IPS DF 19.7 (cell line): ENCODE data around the gene RAB7A.
"Not testable (repeated sequence)": the region's sequence is repeated elsewhere in the genome, so short reads cannot be mapped to it uniquely, and the experiment has no call there.

Experiments used
- DNase-seq: peaks from one replicate; pipeline ENCODE4 v3.0.0-alpha.2; 2013; ENCODE audit warnings: low read depth, low spot score

Gene RAB7A

DNA sequence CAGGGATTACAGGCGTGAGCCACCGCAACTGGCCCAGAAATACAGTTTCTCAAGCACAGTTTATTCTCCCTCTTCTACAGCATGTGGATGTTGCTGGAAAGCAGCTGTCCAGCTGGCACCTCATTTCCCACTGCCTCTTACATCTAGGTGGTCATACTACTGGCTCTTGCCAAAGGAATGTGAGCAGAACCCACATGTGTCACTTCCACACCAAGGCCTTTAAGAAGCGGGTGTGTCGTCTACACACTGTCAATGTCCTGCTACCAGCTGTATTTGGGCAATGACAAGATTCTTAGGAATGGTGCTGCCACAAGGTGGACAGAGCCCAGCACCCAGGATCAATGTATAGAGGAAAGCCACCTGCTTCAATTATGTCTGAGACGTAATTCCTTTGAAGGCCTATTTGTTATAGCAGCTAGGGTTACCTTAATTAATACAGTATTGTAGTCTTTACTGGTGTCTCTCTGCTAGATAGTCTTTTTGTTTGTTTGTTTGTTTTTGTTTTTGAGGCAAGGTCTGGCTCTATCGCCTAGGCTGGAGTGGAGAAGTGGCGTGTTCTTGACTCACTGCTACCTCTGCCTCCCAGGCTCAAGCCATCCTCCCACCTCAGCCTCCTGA lies 15.1 kb upstream of the RAB7A start:
- DNase-seq, result no peak

DNA sequence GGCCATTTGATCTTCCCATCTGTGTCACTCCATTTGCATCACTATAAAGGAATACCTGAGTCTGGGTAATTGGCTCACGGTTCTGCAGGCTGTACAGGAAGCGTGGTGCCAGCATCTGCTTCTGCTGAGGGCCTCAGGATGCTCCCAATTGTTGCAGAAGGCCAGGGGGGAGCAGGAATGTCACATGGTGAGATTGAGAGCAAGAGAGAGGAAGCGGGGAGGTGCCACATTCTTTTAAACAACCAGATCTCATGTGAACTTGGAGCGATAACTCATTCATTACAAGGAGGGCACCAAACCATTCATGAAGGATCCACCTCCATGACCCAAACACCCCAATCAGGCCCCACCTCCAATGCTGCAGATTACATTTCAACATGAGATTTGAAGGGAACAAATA lies 13.1 kb upstream of the RAB7A start:
- DNase-seq, result no peak

DNA sequence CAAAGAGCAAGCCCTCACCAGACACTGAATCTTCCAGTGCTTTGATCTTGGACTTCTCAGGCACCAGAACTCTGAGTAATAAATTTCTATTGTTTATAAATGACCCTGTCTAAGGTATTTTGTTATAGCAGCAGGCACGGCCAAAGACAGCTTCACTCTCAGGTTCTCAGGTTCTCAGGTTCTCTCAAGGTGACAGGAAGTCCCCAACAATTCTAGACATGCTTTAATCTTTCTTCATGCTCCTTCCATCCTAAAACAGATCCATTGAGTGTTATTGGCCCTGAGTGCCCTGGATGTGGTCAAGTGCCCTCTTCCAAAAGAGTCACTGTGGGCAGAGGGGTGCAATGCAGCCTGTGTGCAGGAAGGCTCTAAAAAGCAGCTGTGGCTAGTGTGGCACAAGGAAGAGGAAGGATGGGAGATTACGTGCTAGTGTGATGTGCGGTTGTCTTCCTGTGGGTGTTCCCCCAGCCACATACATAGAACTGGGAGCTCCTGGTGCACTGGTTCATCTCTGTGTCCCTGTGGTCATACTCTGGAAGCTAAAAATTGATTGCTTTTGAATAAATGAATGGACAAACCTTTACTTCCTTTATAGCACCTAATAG lies 11.0 kb upstream of the RAB7A start:
- DNase-seq, result no peak

DNA sequence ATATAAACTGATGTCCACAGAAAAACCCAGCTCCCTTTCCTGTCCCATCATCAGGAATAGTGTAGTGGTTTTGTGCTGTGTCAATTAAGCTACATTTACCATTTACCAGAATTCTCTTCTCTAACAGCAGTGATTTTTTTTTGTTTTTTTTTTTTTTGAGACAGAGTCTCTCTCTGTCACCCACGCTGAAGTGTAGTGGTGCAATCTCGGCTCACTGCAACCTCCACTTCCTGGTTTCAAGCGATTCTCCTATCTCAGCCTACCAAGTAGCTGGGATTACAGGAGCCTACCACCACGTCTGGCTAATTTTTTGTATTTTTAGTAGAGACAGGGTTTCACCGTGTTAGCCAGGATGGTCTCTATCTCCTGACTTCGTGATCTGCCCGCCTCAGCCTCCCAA lies 7.1 kb upstream of the RAB7A start:
- DNase-seq, result not testable (repeated sequence)

GRCh38 chr3:128720891-128721290 lies 5.1 kb upstream of the RAB7A start:
- DNase-seq, result no peak

- no peak for DNase-seq
Observed at GRCh38 chr3:128723477-128723876, 2.5 kb upstream of the RAB7A start.

- no peak for DNase-seq
Observed at GRCh38 chr3:128725547-128726022, 398 bp upstream of the RAB7A start.

- DNase-seq, result no peak
Observed at GRCh38 chr3:128727059-128727458, 1.1 kb downstream of the RAB7A start.

DNA sequence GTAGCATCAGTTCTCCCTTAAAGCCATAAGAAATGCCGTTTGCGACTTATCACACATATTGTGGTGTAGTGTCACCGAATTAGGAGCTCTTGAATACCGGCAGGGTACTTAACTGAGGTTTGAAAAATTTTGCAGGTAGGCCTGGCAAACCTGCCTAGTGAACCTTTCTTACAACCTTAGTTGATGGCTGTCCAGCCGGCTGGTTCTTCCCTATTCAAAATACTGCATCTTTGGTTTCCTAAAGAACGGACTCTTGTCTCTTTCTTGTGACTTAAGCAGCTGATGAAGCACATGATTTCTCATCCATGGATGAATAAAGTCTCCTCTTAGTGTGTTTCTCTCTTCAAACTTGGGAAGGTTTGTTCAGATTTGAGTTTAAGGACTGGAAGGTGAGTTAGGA lies 1.5 kb downstream of the RAB7A start:
- no peak for DNase-seq

DNA sequence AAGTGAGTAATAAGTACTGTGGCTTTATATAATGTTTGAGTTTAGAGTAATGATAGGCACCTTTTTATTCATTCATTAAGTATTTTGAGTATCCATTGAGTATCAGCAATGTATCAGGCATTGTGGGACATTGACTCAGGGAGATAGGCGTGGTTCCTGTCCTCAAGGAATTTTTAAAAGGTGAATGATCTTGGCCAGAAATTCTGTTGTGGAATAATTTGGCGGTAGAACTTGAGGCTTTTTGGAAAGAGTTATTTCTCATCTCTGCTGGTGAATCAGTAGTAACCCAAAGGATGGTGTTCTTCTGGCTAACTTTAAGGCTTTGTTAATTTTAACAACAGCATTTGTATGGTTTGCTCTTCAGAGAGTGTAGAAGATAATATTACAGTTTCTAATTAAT lies 2.0 kb downstream of the RAB7A start:
- no peak for DNase-seq

- DNase-seq, result not testable (repeated sequence)
Observed at GRCh38 chr3:128728521-128728920, 2.5 kb downstream of the RAB7A start.

- no peak for DNase-seq
Observed at GRCh38 chr3:128730471-128730870, 4.5 kb downstream of the RAB7A start.

GRCh38 chr3:128734523-128735189 lies 8.7 kb downstream of the RAB7A start:
- no peak for DNase-seq

GRCh38 chr3:128735287-128735686 lies 9.3 kb downstream of the RAB7A start:
- no peak for DNase-seq

DNA sequence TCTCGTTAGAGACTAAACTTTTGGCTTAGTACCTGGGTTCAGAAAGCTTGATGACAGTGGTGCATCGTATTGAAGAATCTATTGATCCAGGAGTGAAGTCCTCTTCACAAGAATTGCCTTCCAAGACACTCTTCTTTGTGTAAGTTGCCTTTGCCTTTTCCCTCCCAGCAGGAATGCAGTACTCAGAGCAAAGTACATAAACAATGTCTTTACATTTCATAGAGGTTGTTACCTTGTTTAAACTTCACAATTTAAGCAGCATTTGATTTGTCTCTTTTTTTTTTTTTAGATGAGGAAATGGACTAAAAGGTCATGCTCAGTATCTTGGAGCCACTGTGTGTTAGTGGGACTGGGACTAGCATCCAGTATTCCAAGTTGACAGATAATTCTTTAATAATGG lies 9.9 kb downstream of the RAB7A start:
- no peak for DNase-seq

- DNase-seq, result no peak
Observed at GRCh38 chr3:128736601-128737000, 10.6 kb downstream of the RAB7A start.

DNA sequence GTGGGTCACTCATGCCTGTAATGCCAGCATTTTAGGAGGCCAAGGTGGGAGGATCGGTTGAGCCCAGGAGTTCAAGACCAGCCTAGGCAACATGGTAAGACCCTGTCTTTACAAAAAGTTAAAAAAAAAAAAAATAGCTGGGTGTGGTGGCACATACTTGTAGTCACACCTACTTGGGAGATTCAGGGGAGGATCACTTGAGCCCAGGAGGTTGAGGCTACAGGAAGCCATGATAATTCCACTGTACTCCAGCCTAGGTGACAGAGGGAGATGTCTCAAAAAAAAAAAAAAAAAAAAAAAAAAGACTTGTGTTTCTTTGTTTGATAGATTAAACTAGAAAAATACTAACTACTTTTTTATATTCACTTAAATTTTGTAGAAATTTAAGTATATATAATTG lies 14.6 kb downstream of the RAB7A start:
- no peak for DNase-seq

DNA sequence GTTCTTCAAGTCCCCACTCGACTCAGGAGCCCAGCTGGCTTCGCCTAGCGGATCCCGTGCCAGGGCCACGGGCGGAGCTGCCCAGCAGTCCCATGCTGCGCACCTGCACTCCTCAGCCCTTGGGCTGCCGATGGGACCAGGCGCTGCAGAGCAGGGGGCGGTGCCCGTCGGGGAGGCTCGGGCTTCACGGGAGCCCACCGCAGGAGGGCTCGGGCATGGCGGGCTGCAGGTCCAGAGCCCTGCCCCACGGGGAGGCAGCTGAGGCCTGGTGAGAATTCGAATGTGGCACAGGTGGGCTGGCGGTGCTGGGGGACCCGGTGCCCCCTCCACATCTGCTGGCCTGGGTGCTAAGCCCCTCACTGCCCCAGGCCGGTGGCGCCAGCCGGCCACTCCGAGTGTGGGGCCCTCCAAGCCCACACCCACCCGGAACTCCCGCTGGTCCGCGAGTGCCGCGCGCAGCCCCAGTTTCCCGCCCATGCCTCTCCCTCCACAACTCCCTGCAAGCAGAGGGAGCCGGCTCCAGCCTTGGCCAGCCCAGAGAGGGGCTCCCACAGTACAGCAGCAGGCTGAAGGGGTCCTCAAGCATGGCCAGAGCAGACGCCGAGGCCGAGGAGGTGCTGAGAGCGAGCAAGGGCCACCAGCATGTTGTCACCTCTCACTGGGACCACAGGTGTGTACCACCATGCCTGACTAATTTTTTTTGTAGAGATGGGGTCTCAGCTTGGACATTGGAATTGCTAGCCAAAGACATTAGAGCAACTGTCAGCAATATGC lies 17.0 kb downstream of the RAB7A start:
- no peak for DNase-seq

- no peak for DNase-seq
Observed at GRCh38 chr3:128745742-128746141, 19.8 kb downstream of the RAB7A start.

DNA sequence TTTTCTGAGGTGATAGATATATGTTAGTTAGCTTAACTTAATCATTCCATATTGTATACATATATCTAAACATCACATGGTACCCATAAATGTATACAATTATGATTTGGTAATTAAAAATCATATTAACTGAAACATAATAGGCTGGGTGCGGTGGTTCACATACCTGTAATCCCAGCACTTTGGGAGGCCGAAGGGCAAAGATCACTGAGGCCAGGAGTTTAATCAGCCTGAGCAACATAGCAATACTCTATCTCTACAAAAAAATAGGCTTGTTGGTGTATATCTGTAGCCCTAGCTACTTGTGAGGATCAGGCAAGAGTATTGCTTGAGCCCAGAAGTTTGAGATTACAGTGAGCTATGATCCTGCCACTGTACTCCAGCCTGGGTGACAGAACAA lies 20.9 kb downstream of the RAB7A start:
- no peak for DNase-seq

GRCh38 chr3:128748557-128748956 lies 22.6 kb downstream of the RAB7A start:
- DNase-seq, result no peak

DNA sequence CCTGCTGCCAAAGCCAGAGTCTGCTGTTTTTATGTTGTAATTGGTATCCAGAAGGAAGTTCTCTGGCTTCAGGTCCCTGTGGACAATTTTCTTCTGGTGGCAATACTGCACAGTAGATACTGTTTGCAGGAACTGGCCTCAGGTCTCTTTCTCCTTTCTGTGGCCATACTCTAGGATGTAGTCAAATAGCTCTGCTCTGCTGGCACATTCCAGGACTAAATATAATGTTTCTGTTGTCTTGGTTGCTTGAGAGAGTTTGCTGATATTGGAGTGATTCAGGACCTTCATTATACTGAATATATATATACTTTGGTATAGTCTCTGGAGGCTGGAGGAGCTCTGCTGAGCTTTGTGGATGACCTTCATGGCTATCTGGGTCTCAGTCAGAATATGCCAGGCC lies 23.1 kb downstream of the RAB7A start:
- DNase-seq, result no peak
